ENCODE data around the gene PRRG2. TPM values are rescaled to one million over a fixed set of nuclear protein-coding genes. Genes with fewer than 3 reads are reported as not detected.
"Not testable (repeated sequence)": the region's sequence is repeated elsewhere in the genome, so short reads cannot be mapped to it uniquely, and the experiment has no call there.

Gene PRRG2
- total RNA-seq, 5 donors from 2014 or later (not counting 1 experiment from before 2014, with no cell fraction given): 0.37 to 1.7 (median 1.2) TPM

DNA sequence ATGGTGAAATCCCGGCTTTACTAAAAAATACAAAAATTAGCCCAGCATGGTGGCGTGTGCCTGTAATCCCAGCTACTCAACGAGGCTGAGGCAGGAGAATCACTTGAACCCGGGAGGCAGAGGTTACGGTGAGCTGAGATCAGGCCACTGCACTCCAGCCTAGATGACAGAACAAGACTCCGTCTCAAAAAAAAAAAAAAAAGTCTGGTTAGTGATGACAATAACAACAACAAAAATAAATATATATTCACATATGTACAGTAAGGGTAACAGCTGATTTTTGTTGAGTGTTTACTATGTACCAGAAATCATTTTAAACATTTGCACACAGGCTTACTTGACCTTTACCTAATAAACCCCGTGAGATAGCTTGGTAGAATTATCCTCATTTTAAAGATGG lies 35.8 kb downstream of the PRRG2 start:
- Mint-ChIP-seq H3K27me3 (no peaks in the 10 kb centered on the region), H3K4me3 (no peak overlapping the region), H3K36me3 (peaks cover 46% of the 10 kb centered on the region), H3K27ac (no peak overlapping the region), H3K9me3 (no peaks in the 10 kb centered on the region), H3K4me1 (peaks cover 16 to 17% (median 16%) of the 10 kb centered on the region in 3 donors)
- no peaks in the 10 kb centered on the region for H3K9me3 ChIP-seq
- ATAC-seq (replicated peaks in 1 of 4) (no peak), DNase-seq (no peak)
- POLR2A ChIA-PET: interaction anchor here in 1 of 2 donors (0.5 kb wide), 1 partner anchor 188 kb away, joined by 5 read pairs; no protein-coding TSS in a partner anchor
- H3K4me3 ChIP-seq (ENCODE audit: control insufficient read depth in 1 of 2, extremely low read depth in 1 of 2, low read length in 1 of 2): no peak overlapping the region
- peaks cover 54 to 71% of the 10 kb centered on the region in 2 donors for H3K36me3 ChIP-seq (ENCODE audit: control insufficient read depth in 2 of 2, extremely low read depth in 1 of 2, insufficient read depth in 1 of 2, low read length in 1 of 2)
- 100% methylated on average over 2 of the region's 7 CpGs for WGBS (ENCODE audit: insufficient coverage)
- H3K27me3 ChIP-seq (replicated peaks in 1 of 2; ENCODE audit: control insufficient read depth in 2 of 2, extremely low read depth in 1 of 2, insufficient read depth in 2 of 2, low read length in 1 of 2): no peaks in the 10 kb centered on the region
- CTCF ChIA-PET: interaction anchor here in 1 of 2 donors (0.6 to 1.2 kb wide), 3 partner anchors 8 to 63 kb away, joined by 3 to 6 read pairs (median 6); partner anchors contain the start of gene RRAS
- H3K27ac ChIP-seq (ENCODE audit: low read length): no peak overlapping the region
- peaks cover 0 to 31% of the 10 kb centered on the region in 2 experiments for H3K4me1 ChIP-seq (ENCODE audit: control insufficient read depth in 1 of 2, extremely low read depth in 1 of 2, insufficient read depth in 2 of 2, low read length in 2 of 2)

DNA sequence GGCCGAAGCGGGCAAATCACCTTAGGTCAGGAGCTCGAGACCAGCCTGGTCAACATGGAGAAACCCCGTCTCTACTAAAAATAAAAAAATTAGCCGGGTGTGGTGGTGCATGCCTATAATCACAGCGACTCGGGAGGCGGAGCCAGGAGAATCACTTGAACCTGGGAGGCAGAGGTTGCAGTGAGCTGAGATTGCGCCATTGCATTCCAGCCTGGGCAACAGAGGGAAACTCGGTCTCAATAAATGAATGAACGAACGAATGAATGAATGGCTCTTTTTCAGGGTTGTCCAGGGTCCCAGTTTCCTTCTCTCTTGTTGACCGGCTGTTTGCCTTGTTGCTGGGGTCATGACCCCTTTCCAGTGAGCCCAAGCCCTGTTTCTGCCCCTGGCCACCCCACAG lies 36.7 kb downstream of the PRRG2 start:
- CTCF ChIA-PET: interaction anchor here in 1 of 2 donors (1.2 kb wide), 1 partner anchor 22 kb away, joined by 3 read pairs; the partner anchor contains the start of gene RRAS
- H3K4me3 ChIP-seq (ENCODE audit: control insufficient read depth in 1 of 2, extremely low read depth in 1 of 2, low read length in 1 of 2); H3K27me3 Mint-ChIP-seq; H3K9me3 ChIP-seq; DNase-seq; H3K27me3 ChIP-seq (replicated peaks in 1 of 2; ENCODE audit: control insufficient read depth in 2 of 2, extremely low read depth in 1 of 2, insufficient read depth in 2 of 2, low read length in 1 of 2); H3K9me3 Mint-ChIP-seq; ATAC-seq (replicated peaks in 1 of 4); H3K4me3 Mint-ChIP-seq; POLR2A ChIA-PET; H3K27ac ChIP-seq (ENCODE audit: low read length); H3K27ac Mint-ChIP-seq: not testable (repeated sequence)
- WGBS (ENCODE audit: insufficient coverage): 97% methylated on average over 11 of the region's 13 CpGs
- Histone ChIP-seq H3K4me1 (ENCODE audit: control insufficient read depth in 1 of 2, extremely low read depth in 1 of 2, insufficient read depth in 2 of 2, low read length in 2 of 2) (peaks cover 0 to 22% of the 10 kb centered on the region in 2 experiments), H3K36me3 (ENCODE audit: control insufficient read depth in 2 of 2, extremely low read depth in 1 of 2, insufficient read depth in 1 of 2, low read length in 1 of 2) (peaks cover 57 to 72% of the 10 kb centered on the region in 2 donors)
- H3K36me3 Mint-ChIP-seq: peaks cover 49% of the 10 kb centered on the region
- H3K4me1 Mint-ChIP-seq: peaks cover 12 to 18% (median 12%) of the 10 kb centered on the region in 3 donors

- no peak for ATAC-seq (replicated peaks in 1 of 4)
- H3K27me3 ChIP-seq (replicated peaks in 1 of 2; ENCODE audit: control insufficient read depth in 2 of 2, extremely low read depth in 1 of 2, insufficient read depth in 2 of 2, low read length in 1 of 2): no peaks in the 10 kb centered on the region
- 96% methylated on average over 12 of the region's 27 CpGs for WGBS (ENCODE audit: insufficient coverage)
- Mint-ChIP-seq H3K36me3 (peaks cover 14% of the 10 kb centered on the region), H3K27me3 (no peaks in the 10 kb centered on the region), H3K4me1 (peaks cover 0 to 6% (median 0%) of the 10 kb centered on the region in 3 donors), H3K9me3 (no peaks in the 10 kb centered on the region), H3K4me3 (no peak overlapping the region), H3K27ac (no peak overlapping the region)
- no peaks in the 10 kb centered on the region for H3K9me3 ChIP-seq
- no peak for DNase-seq
- H3K4me1 ChIP-seq (ENCODE audit: control insufficient read depth in 1 of 2, extremely low read depth in 1 of 2, insufficient read depth in 2 of 2, low read length in 2 of 2): peaks cover 0 to 4% of the 10 kb centered on the region in 2 experiments
- H3K27ac ChIP-seq (ENCODE audit: low read length): no peak overlapping the region
- ChIA-PET POLR2A (no interaction called here), CTCF (interaction anchor here in 1 of 2 donors (0.6 kb wide), 1 partner anchor 784 kb away, joined by 6 read pairs; no protein-coding TSS in a partner anchor)
- H3K36me3 ChIP-seq (ENCODE audit: control insufficient read depth in 2 of 2, extremely low read depth in 1 of 2, insufficient read depth in 1 of 2, low read length in 1 of 2): peaks cover 9 to 33% of the 10 kb centered on the region in 2 donors
- H3K4me3 ChIP-seq (ENCODE audit: control insufficient read depth in 1 of 2, extremely low read depth in 1 of 2, low read length in 1 of 2): no peak overlapping the region
Observed at GRCh38 chr19:49624967-49625910, 44.1 kb downstream of the PRRG2 start.

DNA sequence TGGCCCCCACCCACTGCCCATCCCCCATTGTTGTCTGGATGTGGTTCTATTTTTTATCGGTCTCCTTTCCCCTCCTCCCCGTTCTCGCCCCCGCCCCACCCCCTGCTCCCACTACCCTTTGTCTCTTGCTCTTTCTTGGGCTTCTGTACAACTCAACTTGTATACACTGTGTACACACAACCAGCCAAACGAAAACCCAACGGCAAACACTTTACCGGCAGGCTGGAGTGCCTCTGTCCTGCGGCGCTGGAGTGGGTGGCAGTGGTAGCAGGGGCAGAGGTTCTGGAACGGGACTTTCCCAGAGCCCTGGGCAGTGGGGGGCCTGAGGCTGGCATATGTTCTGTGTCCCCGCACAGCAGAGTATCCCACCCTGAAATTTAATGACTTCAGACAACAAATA lies 45.1 kb downstream of the PRRG2 start:
- no CpG with 5 or more reads among the region's 11 CpGs for WGBS (ENCODE audit: insufficient coverage)
- H3K27ac Mint-ChIP-seq: no peak overlapping the region
- Histone ChIP-seq H3K4me3 (ENCODE audit: control insufficient read depth in 1 of 2, extremely low read depth in 1 of 2, low read length in 1 of 2) (no peak overlapping the region), H3K27me3 (replicated peaks in 1 of 2; ENCODE audit: control insufficient read depth in 2 of 2, extremely low read depth in 1 of 2, insufficient read depth in 2 of 2, low read length in 1 of 2) (no peaks in the 10 kb centered on the region), H3K36me3 (ENCODE audit: control insufficient read depth in 2 of 2, extremely low read depth in 1 of 2, insufficient read depth in 1 of 2, low read length in 1 of 2) (peaks cover 5 to 28% of the 10 kb centered on the region in 2 donors), H3K27ac (ENCODE audit: low read length) (no peak overlapping the region), H3K4me1 (ENCODE audit: control insufficient read depth in 1 of 2, extremely low read depth in 1 of 2, insufficient read depth in 2 of 2, low read length in 2 of 2) (no peaks in the 10 kb centered on the region), H3K9me3 (no peaks in the 10 kb centered on the region)
- no peak overlapping the region for H3K4me3 Mint-ChIP-seq
- no peak for ATAC-seq (replicated peaks in 1 of 4)
- no peaks in the 10 kb centered on the region for H3K27me3 Mint-ChIP-seq
- peaks cover 14% of the 10 kb centered on the region for H3K36me3 Mint-ChIP-seq
- no peak for DNase-seq
- ChIA-PET POLR2A (no interaction called here), CTCF (no interaction called here)
- no peaks in the 10 kb centered on the region for H3K9me3 Mint-ChIP-seq
- H3K4me1 Mint-ChIP-seq: peaks cover 1 to 6% (median 3%) of the 10 kb centered on the region in 3 donors

GRCh38 chr19:49629659-49630058 lies 48.5 kb downstream of the PRRG2 start:
- Histone ChIP-seq H3K27ac (ENCODE audit: low read length) (no peak overlapping the region), H3K9me3 (no peaks in the 10 kb centered on the region), H3K27me3 (replicated peaks in 1 of 2; ENCODE audit: control insufficient read depth in 2 of 2, extremely low read depth in 1 of 2, insufficient read depth in 2 of 2, low read length in 1 of 2) (no peaks in the 10 kb centered on the region), H3K36me3 (ENCODE audit: control insufficient read depth in 2 of 2, extremely low read depth in 1 of 2, insufficient read depth in 1 of 2, low read length in 1 of 2) (peaks cover 0 to 14% of the 10 kb centered on the region in 2 donors), H3K4me3 (ENCODE audit: control insufficient read depth in 1 of 2, extremely low read depth in 1 of 2, low read length in 1 of 2) (no peak overlapping the region), H3K4me1 (ENCODE audit: control insufficient read depth in 1 of 2, extremely low read depth in 1 of 2, insufficient read depth in 2 of 2, low read length in 2 of 2) (no peaks in the 10 kb centered on the region)
- 95% methylated on average over 7 of the region's 9 CpGs for WGBS (ENCODE audit: insufficient coverage)
- CTCF ChIA-PET: interaction anchor here in 1 of 2 donors (0.7 kb wide), 1 partner anchor 46 kb away, joined by 7 read pairs; no protein-coding TSS in a partner anchor
- Mint-ChIP-seq H3K36me3 (peaks cover 6% of the 10 kb centered on the region), H3K9me3 (no peaks in the 10 kb centered on the region), H3K4me3 (no peak overlapping the region), H3K27me3 (no peaks in the 10 kb centered on the region), H3K4me1 (peaks cover 0 to 4% (median 3%) of the 10 kb centered on the region in 3 donors), H3K27ac (no peak overlapping the region)
- DNase-seq: no peak
- POLR2A ChIA-PET: no interaction called here
- no peak for ATAC-seq (replicated peaks in 1 of 4)

GRCh38 chr19:49631014-49631588 lies 50.0 kb downstream of the PRRG2 start:
- ChIA-PET POLR2A (no interaction called here), CTCF (interaction anchor here in 1 of 2 donors (0.6 kb wide), 1 partner anchor 83 kb away, joined by 3 read pairs; no protein-coding TSS in a partner anchor)
- Mint-ChIP-seq H3K36me3 (peaks cover 6% of the 10 kb centered on the region), H3K4me1 (peaks cover 0 to 7% (median 3%) of the 10 kb centered on the region in 3 donors), H3K4me3 (no peak overlapping the region), H3K27ac (peak overlapping the region; percentile 43 to 55), H3K9me3 (no peaks in the 10 kb centered on the region), H3K27me3 (no peaks in the 10 kb centered on the region)
- H3K4me1 ChIP-seq (ENCODE audit: control insufficient read depth in 1 of 2, extremely low read depth in 1 of 2, insufficient read depth in 2 of 2, low read length in 2 of 2): no peaks in the 10 kb centered on the region
- ATAC-seq (replicated peaks in 1 of 4) (no peak), DNase-seq (no peak)
- H3K36me3 ChIP-seq (ENCODE audit: control insufficient read depth in 2 of 2, extremely low read depth in 1 of 2, insufficient read depth in 1 of 2, low read length in 1 of 2): peaks cover 0 to 9% of the 10 kb centered on the region in 2 donors
- no peak overlapping the region for H3K27ac ChIP-seq (ENCODE audit: low read length)
- H3K4me3 ChIP-seq (ENCODE audit: control insufficient read depth in 1 of 2, extremely low read depth in 1 of 2, low read length in 1 of 2): no peak overlapping the region
- H3K9me3 ChIP-seq: no peaks in the 10 kb centered on the region
- 75% methylated on average over 2 of the region's 9 CpGs for WGBS (ENCODE audit: insufficient coverage)
- H3K27me3 ChIP-seq (replicated peaks in 1 of 2; ENCODE audit: control insufficient read depth in 2 of 2, extremely low read depth in 1 of 2, insufficient read depth in 2 of 2, low read length in 1 of 2): no peaks in the 10 kb centered on the region
